Smooth muscle cell of the umbilical artery (primary cell): ENCODE results near the gene INHA. TPM values are rescaled to one million over a fixed set of nuclear protein-coding genes. Genes with fewer than 3 reads are reported as not detected.

Experiments used
- total RNA-seq: library from RNA; depleted of rRNA; stranded (reverse); fragments of >200 nt; gene quantifications from 2 replicates; pipeline ENCODE4 v1.2.3, GENCODE V29; 2014

Gene INHA
- total RNA-seq = 0.55 TPM in 1 of 2 replicates, not detected in the other

GRCh38 chr2:219572237-219573001 lies at the start of gene INHA:
TSS of gene INHA (plus strand) at chr2:219572310. CDS start at chr2:219572375, 65 bp downstream.

DNA sequence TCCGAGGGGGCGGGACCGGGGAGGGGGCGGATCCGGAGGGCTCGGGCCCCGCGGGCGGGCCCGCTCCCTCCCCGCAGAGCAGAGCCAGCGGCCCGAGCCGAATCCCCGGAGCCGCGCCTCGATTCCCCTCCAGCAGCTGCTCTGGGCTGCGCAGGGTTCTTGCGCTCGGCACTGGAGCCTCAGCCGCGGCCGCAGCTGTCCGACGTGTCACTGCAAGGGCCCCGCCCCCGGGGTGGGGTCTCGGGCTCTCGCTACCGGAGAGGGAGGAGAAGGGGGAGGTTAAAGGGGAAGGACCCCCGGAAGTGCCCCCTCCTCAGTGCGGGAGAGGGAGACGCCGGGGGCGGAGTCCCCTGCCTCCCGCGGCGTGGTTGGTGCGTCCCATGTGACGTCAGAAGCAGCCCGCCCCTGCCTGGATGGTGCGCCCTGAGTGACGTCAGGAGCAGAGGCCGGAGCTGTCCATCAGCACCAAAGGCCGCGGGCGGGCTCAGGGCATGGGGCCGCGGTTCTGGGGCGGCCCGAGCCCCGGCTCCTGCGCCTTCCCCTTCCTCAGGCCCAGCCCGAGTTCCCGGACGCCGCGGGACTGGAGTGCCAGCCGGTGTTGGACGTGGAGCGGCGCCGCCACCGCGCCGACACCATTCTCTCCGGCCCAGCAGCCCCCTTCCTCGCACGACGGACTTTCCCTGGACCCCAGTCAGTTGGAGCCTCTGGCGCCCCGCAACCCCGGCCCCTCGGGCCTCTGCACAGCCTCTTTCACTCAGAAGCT lies 28.3 kb upstream of the INHA start, which contains the start of the genes CHPF and TMEM198:
CHPF (minus strand) TSS at position 214 of the 763 bp plus-strand sequence. CDS start 271 bp downstream, outside the sequence.
TMEM198 (plus strand) TSS at position 433 of the 763 bp plus-strand sequence. CDS start 700 bp downstream, outside the sequence.

DNA sequence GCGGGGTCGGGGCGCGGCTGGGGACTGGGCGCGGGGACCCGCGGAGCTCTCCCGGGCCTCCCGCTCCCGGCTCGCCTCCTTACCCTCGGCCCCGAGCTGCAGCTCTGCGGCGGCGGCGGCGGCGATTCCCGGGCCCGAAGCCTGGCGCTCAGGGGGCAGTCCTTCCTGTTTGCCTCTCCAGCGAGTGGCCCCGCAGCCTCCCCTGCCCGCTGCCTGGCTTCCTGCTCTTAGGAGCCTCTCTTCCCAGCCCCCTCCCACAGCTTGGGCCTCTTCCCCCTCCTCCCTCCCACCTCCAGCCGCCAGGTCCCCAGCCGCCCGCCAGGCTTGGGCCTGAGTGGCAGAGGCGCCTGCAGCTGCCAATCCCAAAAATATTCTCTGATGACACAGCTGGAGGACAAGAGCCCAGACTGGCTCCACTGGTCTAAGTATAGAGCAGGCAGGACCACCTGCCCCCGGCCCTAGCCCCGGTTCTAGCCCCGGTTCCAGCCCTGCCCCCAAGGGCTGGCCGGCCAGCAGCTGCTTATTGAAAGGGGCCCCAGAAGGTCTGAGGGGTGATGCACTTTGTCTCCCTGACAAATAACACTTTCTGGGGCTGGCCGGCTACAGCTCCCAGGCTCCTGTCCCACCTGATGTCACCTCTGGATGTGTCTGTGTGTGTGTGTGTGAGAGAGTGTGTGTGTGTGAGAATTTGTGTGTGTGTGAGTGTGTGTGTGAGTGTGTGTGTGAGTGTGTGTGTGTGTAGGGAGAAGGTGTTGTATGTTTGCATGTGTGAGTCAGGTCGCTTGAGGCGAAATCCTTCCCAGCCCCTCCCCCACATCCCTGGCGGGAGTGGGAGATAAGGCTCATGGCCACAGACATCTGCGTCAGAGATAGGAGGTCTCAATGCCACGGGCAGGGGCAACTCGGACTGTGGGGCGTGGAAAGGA lies 536 bp upstream of the INHA start, which contains the start of gene OBSL1:
OBSL1 (minus strand) TSS at position 229 of the 926 bp plus-strand sequence. CDS start 307 bp downstream, outside the sequence.

GRCh38 chr2:219597552-219598307 lies 25.6 kb downstream of the INHA start, which contains the start of gene STK11IP:
TSS of gene STK11IP (plus strand) at chr2:219597857. CDS start at chr2:219598120, 263 bp downstream.

Other genes starting within 250 kb of the INHA start
- gene RESP18, start 239.6 kb upstream of the INHA start, total RNA-seq = not detected in 2 replicates
- gene DNPEP, start 184.4 kb upstream of the INHA start, total RNA-seq = 52.6 and 57.3 TPM in 2 replicates
- 5.3 and 6.1 TPM in 2 replicates for gene DES, start 153.9 kb upstream of the INHA start, total RNA-seq
- gene SPEG, start 137.5 kb upstream of the INHA start, total RNA-seq = 36.2 and 61.6 TPM in 2 replicates
- 52.9 and 67.4 TPM in 2 replicates for gene GMPPA, start 73.4 kb upstream of the INHA start, total RNA-seq
- gene ASIC4, start 57.8 kb upstream of the INHA start, total RNA-seq = under 0.01 and 0.09 TPM in 2 replicates
- gene CHPF, start 28.5 kb upstream of the INHA start, total RNA-seq = 519 and 687 TPM in 2 replicates
- gene TMEM198, start 28.3 kb upstream of the INHA start, total RNA-seq = 0.88 and 1.2 TPM in 2 replicates
- 43.1 and 51.8 TPM in 2 replicates for gene OBSL1, start 771 bp upstream of the INHA start, total RNA-seq
- 13.1 and 15.6 TPM in 2 replicates for gene STK11IP, start 25.5 kb downstream of the INHA start, total RNA-seq
- 2.7 and 6.6 TPM in 2 replicates for gene SLC4A3, start 55.3 kb downstream of the INHA start, total RNA-seq